HG03159 (cell line): ENCODE data around the gene SPTBN5.

Experiments
- ATAC-seq: cut with Tn5 transposase; IDR thresholded peaks from one replicate; pipeline ENCODE4 v1.9.1; 2021; ENCODE audit warnings: mild to moderate bottlenecking, moderate library complexity; ENCODE audit not compliant: unreplicated experiment

SPTBN5 gene

DNA sequence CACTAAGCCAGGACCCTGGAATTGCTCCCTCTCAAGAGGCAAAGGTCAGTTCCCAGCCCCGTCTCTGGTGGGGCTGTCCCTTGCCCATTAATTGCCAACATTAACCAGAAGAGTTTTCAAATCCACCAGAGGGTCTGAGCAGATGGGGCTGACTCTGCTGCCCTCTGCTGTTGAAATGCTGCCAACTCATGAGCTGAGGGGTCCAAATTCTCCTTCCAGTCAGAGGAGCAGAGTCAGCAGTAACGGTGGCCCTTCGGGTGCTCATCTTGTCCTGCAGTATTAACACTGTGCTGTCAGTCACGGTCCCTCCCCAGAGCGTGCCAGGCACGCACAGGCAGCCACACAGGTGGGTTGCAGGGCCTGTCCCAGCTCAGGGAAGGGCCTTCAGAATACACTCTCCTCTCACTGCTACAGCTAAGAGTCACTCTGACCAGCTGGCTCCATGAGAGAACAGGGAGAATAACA lies 10.7 kb upstream of the SPTBN5 start:
- ATAC-seq: no peak

- ATAC-seq: no peak
These were observed 9.9 kb upstream of the SPTBN5 start for GRCh38 chr15:41903782-41904181.

DNA sequence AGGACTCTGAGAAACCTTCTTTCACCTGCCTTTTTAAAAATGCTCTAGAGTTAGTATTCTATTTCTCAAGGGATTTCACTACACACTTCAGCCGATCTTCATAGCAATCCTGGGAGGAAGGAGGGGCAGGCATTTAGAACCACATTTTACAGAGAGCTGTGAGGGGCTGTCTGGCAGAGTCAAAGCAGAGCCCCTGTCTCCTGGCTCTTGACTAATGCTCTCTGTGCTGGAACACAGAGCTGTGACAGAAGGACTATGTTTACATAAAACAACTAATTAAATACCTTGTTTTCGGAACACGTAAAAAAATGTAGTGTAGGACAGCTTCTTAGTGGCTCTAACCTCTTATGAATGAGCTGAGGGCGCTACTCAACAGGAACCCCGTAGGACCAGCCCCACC lies 7.6 kb upstream of the SPTBN5 start:
- ATAC-seq: no peak

DNA sequence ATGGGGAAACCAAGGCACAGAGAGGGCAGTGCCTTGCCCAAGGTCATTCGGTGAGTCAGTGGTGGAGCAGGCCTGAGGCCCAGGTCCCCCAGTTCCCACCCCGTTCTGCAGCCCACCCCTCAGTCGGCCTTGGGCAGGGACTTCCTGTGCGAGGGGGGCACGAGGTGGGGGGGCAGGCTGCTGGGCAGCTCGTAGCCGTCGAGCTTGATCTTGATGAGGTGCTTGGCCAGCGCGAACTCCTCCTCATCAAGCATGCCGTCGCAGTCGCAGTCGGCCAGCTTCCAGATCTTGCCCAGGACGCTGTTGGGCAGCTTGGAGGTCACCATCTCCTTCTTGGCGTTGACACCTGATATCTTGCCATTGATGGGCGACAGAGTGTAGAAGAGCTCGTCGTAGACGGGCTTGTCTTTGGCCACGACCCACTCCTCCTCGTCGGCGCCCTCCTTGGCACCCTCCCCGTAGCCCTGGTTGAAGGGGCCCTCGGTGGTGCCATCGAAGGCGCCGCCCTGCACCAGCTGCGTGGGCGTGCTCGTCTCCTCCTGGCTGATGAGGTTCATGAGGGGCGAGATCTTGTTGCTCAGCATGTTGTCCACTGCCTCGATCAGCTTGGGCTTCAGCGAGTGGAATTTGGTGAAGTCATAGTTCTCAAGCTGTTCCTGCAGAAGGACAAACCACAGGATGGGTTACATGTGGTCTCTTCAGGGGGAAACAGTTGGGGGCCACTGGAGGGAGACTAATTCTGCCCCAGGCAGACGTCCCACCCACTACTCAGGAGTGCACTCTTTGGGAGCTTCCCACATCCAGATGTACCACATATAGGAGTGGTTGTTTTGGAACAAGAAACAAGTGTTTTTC lies 6.9 kb upstream of the SPTBN5 start:
- ATAC-seq: no peak

GRCh38 chr15:41899854-41900442 lies 6.1 kb upstream of the SPTBN5 start:
- ATAC-seq: no peak

DNA sequence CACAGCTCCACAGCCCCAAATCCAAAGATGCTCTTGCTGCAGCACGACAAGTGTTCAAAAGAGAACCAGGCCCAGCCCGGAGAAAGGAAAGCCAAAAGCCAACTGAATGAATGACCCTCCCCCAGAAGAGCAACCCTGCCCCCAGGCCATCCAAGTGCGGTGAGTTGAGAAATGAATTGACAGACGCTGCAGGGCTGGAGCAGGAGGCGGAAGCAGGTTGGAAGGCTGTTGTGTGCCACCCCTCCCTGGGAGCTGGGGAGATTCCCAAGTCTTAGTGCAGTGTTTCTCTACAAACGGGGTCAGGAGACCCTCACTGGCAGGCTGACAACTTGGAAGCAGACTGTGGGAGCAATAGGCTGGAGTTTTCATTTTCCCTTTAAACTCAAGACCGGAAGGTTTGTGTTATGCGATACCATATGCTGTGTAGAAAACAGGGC lies 3.5 kb upstream of the SPTBN5 start:
- no peak for ATAC-seq

DNA sequence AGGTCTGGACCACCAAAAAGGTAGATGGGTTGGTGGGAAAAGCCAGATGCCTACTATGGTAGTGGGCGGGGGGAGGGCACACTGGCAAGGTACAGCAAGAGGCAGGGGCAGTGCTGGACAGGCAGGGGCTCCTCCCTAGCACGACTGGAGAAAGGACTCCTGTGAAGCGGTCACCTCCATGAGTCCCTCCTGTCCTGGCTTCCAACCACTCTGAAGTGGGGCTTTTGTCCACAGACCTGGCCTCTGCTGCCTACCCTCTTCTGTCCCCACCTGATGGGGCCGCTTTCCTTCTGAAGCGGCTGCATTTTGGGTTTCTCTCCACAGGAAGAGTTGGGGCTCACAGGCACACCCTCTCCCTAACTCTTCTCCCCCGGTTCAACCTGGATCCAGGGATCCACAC lies 2.7 kb upstream of the SPTBN5 start:
- no peak for ATAC-seq

DNA sequence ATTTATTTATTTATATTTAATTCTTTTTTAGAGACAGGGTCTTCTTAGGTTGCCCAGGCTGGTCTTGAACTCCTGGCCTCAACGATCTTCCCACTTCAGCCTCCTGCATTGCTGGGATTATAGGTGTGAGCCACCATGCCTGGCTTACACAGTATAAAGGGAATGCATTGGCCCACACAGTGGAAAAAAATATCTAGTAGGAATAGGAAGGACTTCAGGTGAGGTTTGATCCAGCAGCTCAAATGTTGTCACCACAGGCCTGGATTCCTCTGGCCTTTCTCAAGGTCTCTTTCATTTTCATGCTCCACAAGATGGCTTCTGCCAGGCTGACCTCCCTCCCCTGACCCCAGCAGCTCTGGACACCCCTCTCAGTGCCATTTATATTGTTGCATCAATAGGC lies 2.1 kb upstream of the SPTBN5 start:
- no peak for ATAC-seq

GRCh38 chr15:41895491-41895890 lies 1.6 kb upstream of the SPTBN5 start:
- ATAC-seq: no peak

DNA sequence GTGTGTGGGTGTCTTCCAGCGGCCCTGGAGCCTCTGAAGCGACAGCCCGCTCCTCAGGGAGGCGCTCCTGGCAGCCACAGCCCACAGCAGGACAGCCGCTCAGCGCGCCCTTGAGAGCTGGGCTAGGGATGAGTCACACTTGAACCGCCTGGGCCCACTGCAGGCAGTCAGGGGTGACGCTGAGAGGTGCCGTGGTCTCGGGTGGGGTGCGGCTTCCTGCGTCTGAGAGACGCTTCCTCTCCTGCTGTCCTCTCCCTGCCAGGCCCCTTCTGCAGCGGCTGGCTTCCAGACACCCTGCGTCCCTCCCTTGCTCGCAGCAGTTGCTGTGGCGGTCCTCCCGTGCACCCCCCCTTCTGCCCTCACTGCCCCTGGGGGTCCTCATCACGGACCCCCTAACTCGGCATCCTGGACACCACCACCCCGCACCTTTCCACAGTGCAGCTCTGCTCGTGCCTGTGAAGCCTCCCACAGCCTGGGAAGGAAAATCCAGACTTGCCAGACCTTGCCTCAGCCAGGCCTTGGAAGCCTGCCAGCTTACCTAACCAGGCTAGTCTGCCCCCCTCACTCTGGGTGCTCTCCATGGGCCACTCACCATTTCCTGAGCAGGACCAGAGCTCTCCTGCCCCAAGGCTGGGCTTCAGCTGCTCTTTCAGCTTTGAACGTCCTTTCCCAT lies 1.1 kb upstream of the SPTBN5 start:
- peak; percentile 86 for ATAC-seq

DNA sequence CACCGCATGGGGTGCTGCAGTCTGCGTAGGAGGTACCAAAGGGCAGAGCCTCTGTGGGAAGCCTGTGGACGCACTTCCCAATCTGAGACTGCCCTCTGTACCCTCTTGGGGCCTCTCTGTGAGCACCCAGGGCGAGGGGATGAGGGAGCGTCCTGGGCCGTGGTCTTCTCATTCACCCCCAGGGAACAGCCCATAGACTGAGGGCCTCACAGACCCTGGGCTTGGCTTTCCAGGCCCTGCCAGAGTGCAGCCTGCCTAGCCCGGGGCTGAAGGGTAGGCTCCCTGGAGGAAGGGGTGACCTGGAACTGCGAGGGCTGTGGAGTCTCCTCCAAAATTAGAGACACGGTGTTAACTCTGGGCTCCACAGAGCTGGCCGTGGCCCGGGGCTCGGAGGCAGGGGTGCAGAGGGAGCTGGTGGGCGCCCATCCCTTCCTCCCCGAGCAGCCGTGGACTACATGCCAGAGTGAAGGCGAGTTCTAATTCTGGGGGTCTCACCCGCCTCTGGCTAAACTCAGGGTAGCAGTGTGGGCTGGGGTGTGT lies 468 bp upstream of the SPTBN5 start:
- ATAC-seq: no peak

GRCh38 chr15:41892621-41893421 lies 1.0 kb downstream of the SPTBN5 start:
- ATAC-seq: no peak

DNA sequence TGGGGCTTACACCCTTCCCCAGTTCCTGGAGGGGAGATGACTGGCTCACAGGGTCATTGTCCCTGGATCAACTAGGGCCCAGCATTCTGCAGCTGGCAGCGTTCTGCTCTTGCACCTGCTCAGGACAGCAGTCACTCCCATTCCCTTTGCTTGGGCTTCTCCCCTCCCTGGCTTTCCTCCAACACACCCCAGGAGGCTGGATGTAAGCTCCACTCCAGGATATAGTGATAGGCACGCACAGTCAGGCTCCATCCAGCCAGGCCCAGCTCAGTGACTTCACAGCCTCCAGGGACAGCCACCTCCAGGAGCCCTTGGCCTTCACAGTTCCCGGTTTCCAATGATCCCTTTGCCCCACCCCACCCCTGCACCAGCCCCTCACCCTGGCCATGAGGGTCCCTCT lies 1.9 kb downstream of the SPTBN5 start:
- ATAC-seq: no peak

DNA sequence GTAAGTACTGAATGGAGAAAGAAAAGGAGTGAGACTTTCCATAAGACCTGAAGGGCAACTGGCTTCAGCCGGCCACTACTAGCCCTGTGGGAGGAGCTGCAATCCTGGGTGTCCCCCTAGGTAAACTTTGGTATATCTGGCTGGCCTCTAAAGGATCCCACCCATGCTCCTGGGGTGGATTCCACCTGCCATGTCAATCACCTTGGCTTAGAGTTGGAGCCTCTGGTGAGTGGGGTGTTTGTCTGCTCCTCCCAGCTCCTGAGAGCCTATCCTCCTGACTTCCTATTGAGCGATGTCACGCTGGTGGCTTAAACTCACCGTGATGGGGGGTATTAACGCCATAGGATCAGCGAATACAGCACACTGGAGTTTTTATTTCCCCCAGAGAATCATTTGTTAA lies 2.6 kb downstream of the SPTBN5 start:
- no peak for ATAC-seq

DNA sequence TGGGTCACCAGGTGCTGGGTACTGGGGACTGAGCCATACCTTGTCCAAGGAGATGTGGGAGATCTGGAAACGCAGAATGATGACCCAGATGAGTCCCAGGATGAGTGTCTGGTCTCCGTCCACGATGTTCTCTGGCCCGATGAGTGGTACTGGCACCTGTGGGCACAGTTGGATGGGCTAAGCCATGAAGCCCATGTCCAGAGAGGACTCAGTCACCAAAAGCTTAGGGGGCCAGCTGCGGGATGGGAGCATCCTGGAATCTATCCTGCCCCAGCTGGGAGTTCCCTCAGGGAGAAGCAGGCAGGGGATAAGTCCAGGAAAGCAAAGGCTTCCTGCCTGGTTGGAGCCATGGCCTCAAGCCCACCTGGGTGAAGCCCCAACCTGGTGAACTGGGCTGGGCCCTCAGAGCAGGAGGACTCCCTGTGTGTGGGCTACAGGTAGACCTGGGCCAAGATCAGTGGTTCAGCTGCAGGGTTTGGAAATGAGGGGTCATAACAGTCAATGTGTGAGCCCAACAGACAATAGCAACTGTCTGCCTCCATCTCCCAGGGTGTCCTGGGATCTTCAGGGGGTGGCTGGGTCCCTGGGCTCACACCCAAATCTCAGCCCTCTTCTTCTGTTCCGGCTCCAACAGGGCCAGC lies 3.7 kb downstream of the SPTBN5 start:
- ATAC-seq: no peak

GRCh38 chr15:41888662-41889253 lies 5.1 kb downstream of the SPTBN5 start:
- ATAC-seq: no peak

DNA sequence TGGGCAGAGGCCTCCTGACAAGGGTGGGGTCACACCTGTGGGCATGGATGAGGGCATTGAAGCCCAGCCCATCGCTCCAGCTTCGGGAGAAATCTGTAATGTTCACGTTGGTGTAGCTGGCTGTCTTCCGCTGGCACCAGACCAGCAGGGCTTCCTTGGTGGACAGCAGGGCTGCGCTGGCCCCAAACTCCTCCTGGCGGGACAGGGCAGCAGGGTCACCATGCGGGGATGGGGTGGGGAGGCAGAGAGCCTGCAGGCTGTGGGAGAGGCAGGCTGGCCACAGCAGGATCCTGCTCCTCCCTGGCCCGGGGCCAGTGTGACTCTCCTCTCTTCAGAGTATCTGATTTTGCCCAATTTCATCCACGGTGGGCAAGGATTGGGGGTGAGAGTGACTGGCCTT lies 6.0 kb downstream of the SPTBN5 start:
- ATAC-seq: no peak

DNA sequence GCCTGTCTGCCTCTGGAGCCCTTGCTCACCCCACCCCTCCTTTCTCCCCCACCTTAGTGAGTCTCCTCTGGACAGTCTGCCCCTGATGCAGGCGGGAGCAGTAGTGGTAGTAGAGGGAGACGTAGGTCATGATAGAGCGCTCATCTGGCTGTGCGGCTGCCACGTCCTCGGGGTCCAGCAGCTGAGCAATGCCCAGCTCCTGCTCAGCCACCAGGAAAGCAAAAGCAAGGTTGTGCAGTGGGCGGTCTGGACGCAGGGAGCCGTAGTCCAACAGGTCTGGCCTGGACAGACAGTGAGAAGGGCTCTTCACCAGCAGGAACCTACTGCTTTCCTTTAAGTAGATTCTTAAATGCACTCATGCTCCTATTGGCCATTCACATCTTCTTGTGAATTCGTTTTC lies 6.7 kb downstream of the SPTBN5 start:
- ATAC-seq: no peak

- ATAC-seq: no peak
These were observed 7.1 kb downstream of the SPTBN5 start for GRCh38 chr15:41886741-41887140.

GRCh38 chr15:41885841-41886240 lies 8.0 kb downstream of the SPTBN5 start:
- ATAC-seq: no peak
